Ovary (tissue), 3 donors: ENCODE measurements around the gene NBDY.
"Not testable (repeated sequence)": the region's sequence is repeated elsewhere in the genome, so short reads cannot be mapped to it uniquely, and the experiment has no call there.

Experiments
- EP300 ChIP-seq: sonication (generic); formaldehyde crosslinking; IDR thresholded peaks from one replicate; pipeline ENCODE4 v1.6.1; 2017; ENCODE audit warnings: antibody characterized with exemption
- POLR2A ChIP-seq: fragments of 450-650 bp; IDR thresholded peaks from one replicate; pipeline ENCODE4 v1.6.1; 2017; ENCODE audit warnings: antibody characterized with exemption, mild to moderate bottlenecking, moderate library complexity
- TF ChIP-seq, protein P1 (sequence below), 3 donors: fragments of 450-650 bp in 2 of 3; fragments of 200-600 bp in 1 of 3; IDR thresholded peaks; one replicate each; pipeline versions ENCODE4 v1.5.1 to v1.8.0; 2016 to 2022; ENCODE audit warnings: antibody characterized with exemption in 3 of 3, mild to moderate bottlenecking in 1 of 3
- donor health status: DM: no; HTN: no; CAD: no.

- TF ChIP-seq POLR2A, EP300: not testable (repeated sequence)
- TF ChIP-seq, protein P1, sequence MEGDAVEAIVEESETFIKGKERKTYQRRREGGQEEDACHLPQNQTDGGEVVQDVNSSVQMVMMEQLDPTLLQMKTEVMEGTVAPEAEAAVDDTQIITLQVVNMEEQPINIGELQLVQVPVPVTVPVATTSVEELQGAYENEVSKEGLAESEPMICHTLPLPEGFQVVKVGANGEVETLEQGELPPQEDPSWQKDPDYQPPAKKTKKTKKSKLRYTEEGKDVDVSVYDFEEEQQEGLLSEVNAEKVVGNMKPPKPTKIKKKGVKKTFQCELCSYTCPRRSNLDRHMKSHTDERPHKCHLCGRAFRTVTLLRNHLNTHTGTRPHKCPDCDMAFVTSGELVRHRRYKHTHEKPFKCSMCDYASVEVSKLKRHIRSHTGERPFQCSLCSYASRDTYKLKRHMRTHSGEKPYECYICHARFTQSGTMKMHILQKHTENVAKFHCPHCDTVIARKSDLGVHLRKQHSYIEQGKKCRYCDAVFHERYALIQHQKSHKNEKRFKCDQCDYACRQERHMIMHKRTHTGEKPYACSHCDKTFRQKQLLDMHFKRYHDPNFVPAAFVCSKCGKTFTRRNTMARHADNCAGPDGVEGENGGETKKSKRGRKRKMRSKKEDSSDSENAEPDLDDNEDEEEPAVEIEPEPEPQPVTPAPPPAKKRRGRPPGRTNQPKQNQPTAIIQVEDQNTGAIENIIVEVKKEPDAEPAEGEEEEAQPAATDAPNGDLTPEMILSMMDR (IDR thresholded peaks at IDR 0.05), result not testable (repeated sequence)
These were observed 31.5 kb downstream of the NBDY start for GRCh38 chrX:56760410-56761124.
